Stimulated activated effector memory CD8-positive, alpha-beta T cell treated with anti-CD3 and anti-CD28 coated beads, Interleukin-12 subunit alpha, Interleukin-12 subunit beta, amount 100 ng/mL, for 72 hours (primary cell): ENCODE measurements around the gene ORAI1.
"Not testable (repeated sequence)": the region's sequence is repeated elsewhere in the genome, so short reads cannot be mapped to it uniquely, and the experiment has no call there.

Experiments
- ATAC-seq: fragments of 150-1000 bp; cut with Tn5 transposase; 2 replicates; pipeline ENCODE4 v1.10.0; 2021
- DNase-seq, 2 donors: peaks; one replicate each; pipeline ENCODE4 v3.0.0; 2021 to 2022; ENCODE audit warnings: low spot score in 2 of 2
- H3K27ac Mint-ChIP-seq: one replicate; pipeline ENCODE4 v1.8.0; 2022; ENCODE audit warnings: mild to moderate bottlenecking, mixed read lengths
- H3K36me3 Mint-ChIP-seq: one replicate; pipeline ENCODE4 v1.8.0; 2022; ENCODE audit warnings: mild to moderate bottlenecking, mixed read lengths
- H3K4me1 Mint-ChIP-seq: one replicate; pipeline ENCODE4 v1.8.0; 2022; ENCODE audit warnings: mixed read lengths
- H3K4me3 Mint-ChIP-seq: one replicate; pipeline ENCODE4 v1.8.0; 2022; ENCODE audit warnings: mild to moderate bottlenecking, mixed read lengths
- H3K9me3 Mint-ChIP-seq: one replicate; pipeline ENCODE4 v1.8.0; 2022; ENCODE audit warnings: mixed read lengths

Gene ORAI1

DNA sequence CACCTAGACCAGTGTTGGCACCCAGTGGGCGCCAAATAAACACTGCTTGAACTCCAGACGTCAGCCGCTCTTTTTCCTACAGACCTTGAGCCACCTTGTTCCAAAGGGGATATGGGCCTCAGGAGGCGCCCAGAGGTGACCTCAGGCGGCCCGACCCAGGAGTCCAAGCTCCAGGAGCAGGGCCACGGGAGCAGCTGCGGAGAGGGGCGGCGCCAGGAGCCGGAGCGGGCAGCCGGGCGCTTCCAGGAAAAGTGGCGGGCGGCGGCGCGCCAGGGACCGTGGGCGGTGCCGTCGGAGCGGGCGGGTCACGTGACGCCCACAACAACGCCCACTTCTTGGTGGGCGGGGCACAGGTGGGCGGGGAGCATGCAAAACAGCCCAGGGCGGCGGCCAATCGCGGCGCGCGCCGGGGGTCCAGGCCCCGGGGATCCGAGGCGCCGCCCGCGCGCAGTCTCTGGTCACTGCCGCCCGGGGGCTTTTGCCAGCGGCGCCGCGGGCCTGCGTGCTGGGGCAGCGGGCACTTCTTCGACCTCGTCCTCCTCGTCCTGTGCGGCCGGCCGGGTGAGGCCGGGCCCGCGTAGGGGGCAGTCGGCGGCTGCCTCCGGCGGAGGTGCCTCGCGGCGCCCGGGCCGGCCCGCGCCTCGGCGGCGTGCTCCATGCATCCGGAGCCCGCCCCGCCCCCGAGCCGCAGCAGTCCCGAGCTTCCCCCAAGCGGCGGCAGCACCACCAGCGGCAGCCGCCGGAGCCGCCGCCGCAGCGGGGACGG is at the start of gene ORAI1:
ORAI1 (plus strand) TSS at position 444 of the 766 bp plus-strand sequence.
- Mint-ChIP-seq H3K4me1 (peaks cover 50% of the 10 kb centered on the region), H3K9me3 (no peaks in the 10 kb centered on the region), H3K36me3 (peaks cover 49% of the 10 kb centered on the region), H3K4me3 (peak within 1 kb of the TSS; percentile 94), H3K27ac (peak within 1 kb of the TSS; percentile 95)
- DNase-seq (peak; percentile 98 to 99), ATAC-seq (peak; percentile 79)

DNA sequence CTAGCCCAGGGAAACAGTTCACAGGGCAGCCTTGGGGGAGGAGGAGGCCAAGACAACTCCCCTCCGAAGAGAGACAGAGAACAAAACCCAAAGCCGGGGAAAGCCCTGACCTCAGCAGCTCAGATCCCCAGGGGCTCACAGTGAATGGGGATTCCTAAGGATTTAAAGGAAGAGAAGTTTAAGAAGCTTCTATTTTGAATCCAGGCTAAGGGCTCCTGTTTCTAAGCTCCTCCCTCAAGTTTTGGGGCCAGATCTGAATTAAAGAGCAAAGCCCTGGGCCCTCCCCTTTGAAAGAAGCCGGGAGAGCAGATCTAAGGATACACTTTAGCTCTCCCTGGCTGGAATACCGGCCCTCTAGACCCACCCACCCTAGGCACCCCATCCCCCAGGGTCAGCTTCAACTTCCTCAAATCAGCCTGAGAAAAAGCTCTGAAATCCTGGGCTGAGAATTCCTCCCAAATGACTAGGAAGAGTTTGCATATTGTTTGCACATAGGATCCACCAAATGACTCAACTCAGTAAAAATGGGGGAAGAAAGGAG is 49.4 kb upstream of the ORAI1 start:
- H3K4me3 Mint-ChIP-seq: peak overlapping the region; percentile 49
- ATAC-seq: no peak
- peaks cover 39% of the 10 kb centered on the region for H3K4me1 Mint-ChIP-seq
- peaks cover 48% of the 10 kb centered on the region for H3K36me3 Mint-ChIP-seq
- DNase-seq: no peak
- peak overlapping the region; percentile 67 for H3K27ac Mint-ChIP-seq
- no peaks in the 10 kb centered on the region for H3K9me3 Mint-ChIP-seq

DNA sequence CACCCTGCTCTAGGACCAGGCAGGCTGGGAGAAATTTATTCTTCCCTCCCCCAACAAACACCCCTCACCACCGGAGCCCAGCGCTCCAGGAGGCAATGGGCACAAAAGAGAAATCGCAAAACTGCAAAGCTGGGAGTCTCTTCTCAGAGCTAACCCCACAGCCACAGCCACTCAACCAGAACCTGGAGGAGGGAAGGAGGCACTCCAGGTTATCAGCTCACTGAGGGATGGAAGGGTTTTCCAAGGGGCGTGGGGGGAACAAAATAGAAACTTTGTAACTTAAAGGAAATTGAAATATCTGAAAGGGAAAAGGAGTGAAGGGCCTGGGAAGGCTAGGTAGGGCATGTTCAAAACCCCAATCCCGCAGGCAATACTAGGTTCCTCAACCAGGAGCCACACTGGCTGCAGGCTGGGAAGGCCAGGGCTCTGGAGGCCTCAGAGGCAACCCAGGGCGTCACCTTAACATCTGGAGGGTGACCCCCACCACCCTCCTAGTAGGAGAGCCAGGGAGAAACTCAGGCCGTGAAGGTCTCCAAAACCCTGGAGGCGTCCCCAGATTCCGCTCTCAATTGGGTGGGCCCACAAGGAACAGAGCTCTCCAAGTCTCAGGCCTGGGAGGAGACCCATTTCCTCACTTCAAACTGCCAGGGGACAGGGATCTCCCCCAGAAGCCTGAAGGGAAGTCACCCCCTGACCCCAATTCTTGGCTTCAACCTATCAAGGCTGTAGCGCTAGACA is 48.7 kb upstream of the ORAI1 start:
- Mint-ChIP-seq H3K4me1 (peaks cover 40% of the 10 kb centered on the region), H3K9me3 (no peaks in the 10 kb centered on the region), H3K27ac (peak overlapping the region; percentile 67), H3K36me3 (peaks cover 41% of the 10 kb centered on the region), H3K4me3 (peak overlapping the region; percentile 49)
- DNase-seq: no peak
- ATAC-seq: no peak

DNA sequence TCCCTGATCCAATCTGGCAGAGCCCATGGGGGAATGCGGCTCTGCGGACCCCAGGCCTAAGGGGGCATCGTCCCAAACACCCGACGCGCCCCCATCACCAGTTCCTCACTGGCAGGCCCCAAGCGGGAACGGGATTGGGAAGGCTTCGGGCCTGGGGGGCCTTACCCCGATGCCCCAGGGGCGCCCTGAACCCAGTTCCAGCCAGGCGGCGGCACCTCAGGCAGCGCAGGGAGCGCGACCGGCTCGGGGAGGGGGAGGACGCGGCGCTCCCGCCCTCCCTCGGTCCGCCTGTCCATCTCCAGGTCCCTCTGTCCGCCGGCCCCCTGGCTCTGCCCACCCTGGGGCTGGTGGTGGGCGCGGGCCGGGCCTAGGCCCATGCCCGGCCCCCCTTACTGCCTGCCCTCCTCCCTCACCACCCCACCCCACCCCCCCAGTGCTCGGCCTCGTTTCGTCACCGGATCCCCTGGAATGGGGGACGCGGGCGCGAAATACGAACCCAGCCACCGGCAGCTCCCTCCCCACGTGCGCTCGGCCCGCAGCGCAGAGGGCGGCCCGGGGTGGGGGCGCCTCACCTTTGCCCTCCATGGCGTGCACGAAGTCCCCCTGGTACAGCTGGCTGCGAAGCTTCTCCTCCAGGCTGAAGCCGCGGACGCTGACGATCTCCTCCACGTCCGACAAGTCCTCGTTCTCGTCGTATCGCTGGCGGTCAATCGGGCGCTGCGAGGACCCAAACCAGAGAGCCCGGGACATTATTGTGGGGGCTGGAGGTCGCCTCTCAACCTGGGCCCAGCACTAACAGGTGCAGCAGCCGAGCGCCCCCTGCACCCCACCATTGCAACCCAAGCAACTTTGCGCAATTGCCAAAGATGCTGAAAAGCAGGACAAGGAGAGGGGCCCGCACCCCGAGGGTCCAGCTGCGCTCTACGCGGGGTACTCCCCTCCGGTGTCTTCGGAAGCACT is 47.8 kb upstream of the ORAI1 start:
- peaks cover 44% of the 10 kb centered on the region for H3K4me1 Mint-ChIP-seq
- peak overlapping the region; percentile 96 for H3K27ac Mint-ChIP-seq
- H3K9me3 Mint-ChIP-seq: no peaks in the 10 kb centered on the region
- peak overlapping the region; percentile 92 for H3K4me3 Mint-ChIP-seq
- peak in 1 of 2 donors; percentile 9 for DNase-seq
- no peak for ATAC-seq
- H3K36me3 Mint-ChIP-seq: peaks cover 32% of the 10 kb centered on the region

DNA sequence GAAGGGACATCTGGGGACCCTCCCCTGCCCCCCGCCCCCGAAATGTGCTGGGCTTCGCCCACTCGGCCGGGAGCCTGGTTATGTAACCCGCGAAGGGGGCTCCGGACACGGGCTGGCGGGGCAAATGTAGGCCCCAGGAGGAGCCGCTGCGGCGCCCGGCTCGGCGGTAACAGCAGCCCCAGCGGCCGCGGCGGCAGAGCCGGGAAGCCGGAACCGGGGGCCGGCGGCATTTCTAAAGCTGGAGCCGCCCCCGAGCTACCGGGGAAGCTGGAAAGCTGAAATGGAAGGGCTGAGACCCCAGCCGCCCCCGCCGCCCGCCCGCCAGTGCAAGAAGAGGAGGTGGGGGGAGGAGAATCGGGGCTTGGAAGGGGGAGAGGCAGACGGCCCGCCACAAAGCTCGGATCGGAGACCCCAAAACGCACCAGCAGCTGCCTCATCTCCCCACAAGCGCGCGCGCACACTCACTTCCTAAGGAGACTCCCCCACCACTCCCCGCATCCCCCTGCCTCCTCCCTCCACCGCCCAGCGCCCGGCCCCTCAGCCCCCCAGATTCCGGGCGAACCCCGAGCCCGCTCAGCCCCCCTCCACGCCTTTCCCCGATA is 47.0 kb upstream of the ORAI1 start:
- DNase-seq (peak; percentile 21 to 68), ATAC-seq (peak; percentile 38)
- Mint-ChIP-seq H3K27ac (peak overlapping the region; percentile 96), H3K36me3 (peaks cover 24% of the 10 kb centered on the region), H3K4me1 (peaks cover 45% of the 10 kb centered on the region), H3K9me3 (no peaks in the 10 kb centered on the region), H3K4me3 (peak overlapping the region; percentile 92)

DNA sequence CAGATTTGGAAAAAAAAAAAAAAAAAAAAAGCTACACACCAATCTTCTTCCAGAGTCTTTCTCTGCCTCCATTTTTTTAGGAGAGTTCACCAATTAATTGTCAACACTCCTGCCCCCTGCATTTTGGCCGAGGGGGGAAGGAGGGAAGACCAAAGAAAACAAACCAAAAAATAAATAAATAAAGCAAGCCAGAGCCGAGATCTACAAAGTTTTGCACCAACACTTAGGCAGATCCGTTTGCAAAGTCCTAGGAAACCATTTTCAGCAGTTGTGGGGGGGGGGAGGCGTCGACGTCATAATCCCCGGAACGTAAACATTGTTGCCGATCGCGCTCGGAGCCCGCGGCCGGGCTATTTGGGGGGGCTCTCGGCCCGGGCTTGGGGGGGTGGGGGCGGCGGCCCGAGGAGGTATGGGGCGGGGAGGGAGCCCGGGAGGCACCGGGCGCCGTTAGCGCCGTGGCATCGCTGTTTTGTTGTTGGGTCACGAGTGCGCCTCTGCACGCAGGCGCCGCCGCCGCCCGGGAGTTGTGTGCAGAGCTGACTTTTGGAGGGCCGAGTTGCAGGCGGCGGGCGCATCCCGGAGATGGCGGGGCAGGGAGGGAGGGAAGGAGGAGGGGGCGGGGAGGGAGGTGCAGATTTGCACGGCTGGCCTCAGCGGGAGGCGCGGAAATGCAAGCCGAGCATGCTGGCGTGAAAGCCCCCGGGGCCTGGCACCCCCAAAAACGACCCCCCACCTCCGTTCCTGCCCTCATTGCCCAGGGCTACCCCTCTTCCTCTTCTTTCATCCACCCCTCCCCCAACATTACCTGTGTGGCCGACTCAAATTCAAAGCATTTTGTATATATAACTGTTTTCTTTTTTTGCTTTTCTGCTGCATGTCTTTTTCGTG is 46.1 kb upstream of the ORAI1 start:
- Mint-ChIP-seq H3K4me3 (peak overlapping the region; percentile 92), H3K4me1 (peaks cover 44% of the 10 kb centered on the region), H3K36me3 (peaks cover 15% of the 10 kb centered on the region), H3K9me3 (no peaks in the 10 kb centered on the region), H3K27ac (peak overlapping the region; percentile 96)
- DNase-seq (peak; percentile 40 to 80), ATAC-seq (peak; percentile 77)

DNA sequence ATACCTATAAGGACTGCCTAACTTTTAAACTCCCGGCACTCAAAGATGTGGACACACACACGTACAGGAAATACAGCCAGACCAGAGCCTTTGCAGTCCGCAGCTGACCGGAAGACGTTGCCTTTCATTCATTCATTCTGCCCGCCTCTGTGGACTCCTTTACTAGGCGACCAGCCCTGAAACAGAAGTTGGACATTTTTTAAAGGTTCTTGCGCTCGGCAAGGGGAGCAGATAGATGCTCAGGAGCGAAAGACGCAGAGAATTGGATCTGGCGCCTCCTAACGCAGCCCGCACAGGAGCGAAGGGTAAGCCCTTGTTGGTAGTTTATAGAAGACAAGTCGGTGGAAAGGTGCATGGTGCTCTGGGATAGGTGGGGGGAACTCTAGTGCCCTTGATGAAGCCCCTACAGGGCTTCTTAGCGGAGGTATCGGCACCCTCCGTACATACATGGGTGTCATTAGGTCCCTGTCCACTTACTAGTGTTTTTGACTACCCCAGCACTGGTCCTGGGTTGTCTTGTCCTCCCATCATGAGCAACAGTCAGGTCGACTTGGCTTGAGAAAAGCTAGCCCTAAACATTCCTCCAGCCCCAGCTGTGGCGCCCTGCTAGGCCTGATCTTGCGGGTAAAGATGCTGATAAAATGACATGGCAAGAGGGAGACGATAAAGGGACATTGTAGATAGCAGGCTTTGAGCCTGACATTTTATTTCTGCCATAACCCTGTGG is 45.2 kb upstream of the ORAI1 start, which contains the start of gene KDM2B:
KDM2B (minus strand) TSS at position 65 of the 727 bp plus-strand sequence. CDS start 112 bp downstream, outside the sequence.
- Mint-ChIP-seq H3K27ac (peak within 1 kb of the TSS; percentile 96), H3K9me3 (no peaks in the 10 kb centered on the region), H3K4me1 (peaks cover 36% of the 10 kb centered on the region), H3K4me3 (peak within 1 kb of the TSS; percentile 92), H3K36me3 (peaks cover 9% of the 10 kb centered on the region)
- DNase-seq (no peak), ATAC-seq (no peak)

DNA sequence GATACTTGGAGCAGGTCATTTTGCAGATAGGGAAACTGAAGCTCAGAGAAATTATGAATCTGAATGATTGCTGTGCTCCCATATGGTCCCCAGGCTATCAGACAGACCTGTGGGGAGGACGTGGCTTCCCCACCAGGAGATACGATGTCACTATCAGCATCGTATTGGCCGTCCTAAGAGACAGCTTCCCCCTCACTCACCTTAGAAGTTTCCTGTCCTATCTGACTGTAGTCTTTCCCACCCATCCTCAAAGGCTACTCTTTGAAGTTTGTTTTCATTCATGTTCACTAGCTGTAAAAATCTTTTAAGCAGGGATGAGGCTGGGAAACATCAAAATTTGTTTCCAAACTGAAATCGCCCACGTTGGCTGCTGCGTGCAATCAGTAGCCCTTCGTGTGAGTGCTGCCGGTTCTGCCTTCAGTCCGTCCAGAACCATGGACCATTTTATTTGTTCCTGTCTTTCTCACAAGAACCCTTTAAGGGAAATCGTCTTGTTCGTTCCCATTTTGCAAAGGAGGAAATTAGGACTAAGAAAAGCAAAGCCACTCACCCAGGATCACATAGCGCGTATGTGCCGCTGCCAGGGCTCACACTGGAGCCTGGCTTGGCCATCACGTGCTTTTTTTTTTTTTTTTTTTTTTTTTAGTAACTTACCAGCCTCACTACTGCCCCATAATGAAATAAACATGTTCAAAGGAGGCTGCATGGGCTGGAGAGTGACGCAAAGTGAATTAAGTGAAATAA is 44.5 kb upstream of the ORAI1 start:
- Mint-ChIP-seq H3K9me3 (no peaks in the 10 kb centered on the region), H3K4me1 (peaks cover 36% of the 10 kb centered on the region)
- ATAC-seq: no peak

DNA sequence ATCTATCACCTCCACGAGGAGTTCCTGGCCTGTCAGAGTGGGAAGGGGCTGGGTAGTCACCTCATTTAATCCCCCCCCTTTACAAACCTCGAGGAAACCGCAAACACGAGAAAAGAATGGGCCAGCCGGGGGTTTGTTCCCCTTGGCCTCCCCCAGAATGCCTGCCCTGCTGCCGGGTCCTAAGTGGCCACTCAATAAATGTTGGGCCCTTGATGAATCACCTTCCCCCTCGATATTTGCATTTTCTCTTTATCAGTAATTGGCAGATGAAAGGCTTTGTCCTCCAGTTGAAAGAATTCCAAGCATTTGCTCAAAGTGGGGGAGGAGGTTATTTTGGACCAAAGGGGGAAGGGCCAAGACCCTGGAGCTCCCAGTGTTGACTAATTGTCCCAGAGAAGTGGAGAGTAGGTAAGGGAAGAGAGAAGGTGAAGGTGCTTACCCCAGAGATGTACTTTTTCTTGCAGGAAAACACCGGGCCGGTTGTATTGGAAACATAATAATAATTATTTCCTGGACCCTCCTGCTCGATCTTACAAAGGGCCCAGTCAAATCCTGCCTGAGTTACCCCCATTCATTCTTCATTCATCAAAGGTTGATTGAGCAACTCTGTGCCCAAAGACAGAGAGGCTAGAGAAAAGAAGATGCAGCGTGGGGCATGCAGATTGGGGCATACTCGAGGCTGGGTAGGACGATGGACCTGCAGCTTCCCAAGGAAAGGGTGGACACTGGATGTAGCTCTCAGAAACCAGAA is 43.6 kb upstream of the ORAI1 start:
- H3K4me3 Mint-ChIP-seq: peak overlapping the region; percentile 92
- peaks cover 9% of the 10 kb centered on the region for H3K36me3 Mint-ChIP-seq
- DNase-seq (no peak), ATAC-seq (no peak)
- peak overlapping the region; percentile 96 for H3K27ac Mint-ChIP-seq
- no peaks in the 10 kb centered on the region for H3K9me3 Mint-ChIP-seq
- peaks cover 31% of the 10 kb centered on the region for H3K4me1 Mint-ChIP-seq

More for the DNA sequence above, 44.5 kb upstream of the ORAI1 start:
- DNase-seq: no peak
- Mint-ChIP-seq H3K36me3 (peaks cover 9% of the 10 kb centered on the region), H3K4me3 (peak overlapping the region; percentile 92), H3K27ac (peak overlapping the region; percentile 96)

DNA sequence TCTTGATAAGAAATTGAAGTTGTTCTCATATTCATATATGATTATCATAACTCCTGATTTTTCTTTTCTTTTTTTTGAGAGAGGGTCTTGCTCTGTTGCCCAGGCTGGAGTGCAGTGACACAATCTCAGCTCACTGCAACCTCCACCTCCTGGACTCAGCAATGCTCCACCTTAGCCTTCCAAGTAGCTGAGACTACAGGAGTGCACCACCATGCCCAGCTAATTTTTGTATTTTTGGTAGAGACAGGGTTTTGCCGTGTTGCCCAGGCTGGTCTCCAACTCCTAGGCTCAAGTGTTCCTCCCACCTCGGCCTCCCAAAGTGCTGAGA is 43.0 kb upstream of the ORAI1 start:
- not testable (repeated sequence) for H3K36me3 Mint-ChIP-seq, DNase-seq, ATAC-seq, H3K9me3 Mint-ChIP-seq
- Mint-ChIP-seq H3K27ac (peak overlapping the region; percentile 96), H3K4me1 (peaks cover 31% of the 10 kb centered on the region), H3K4me3 (peak overlapping the region; percentile 92)

DNA sequence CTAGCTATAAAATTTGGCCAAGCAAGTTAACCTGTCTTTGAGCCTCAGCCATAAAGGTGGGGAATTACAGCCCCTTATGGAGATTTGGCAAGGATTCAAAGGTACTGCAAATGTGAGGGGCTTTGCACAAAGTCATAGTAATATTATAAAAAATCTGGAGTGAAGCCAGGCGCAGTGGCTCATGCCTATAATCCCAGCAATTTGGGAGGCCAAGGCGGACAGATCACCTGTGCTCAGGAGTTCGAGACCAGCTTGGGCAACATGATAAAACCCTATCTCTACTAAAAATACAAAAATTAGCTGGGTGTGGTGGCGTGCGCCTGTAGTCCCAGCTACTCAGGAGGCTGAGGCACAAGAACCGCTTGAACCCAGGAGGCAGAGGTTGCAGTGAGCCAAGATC is 41.4 kb upstream of the ORAI1 start:
- not testable (repeated sequence) for H3K4me3 Mint-ChIP-seq, H3K9me3 Mint-ChIP-seq, H3K27ac Mint-ChIP-seq, ATAC-seq, DNase-seq
- Mint-ChIP-seq H3K36me3 (peaks cover 11% of the 10 kb centered on the region), H3K4me1 (peaks cover 31% of the 10 kb centered on the region)
